Naive B cell (primary cell): ENCODE data around the gene DUS3L. TPM values are rescaled to one million over a fixed set of nuclear protein-coding genes. Genes with fewer than 3 reads are reported as not detected.
A peak's percentile ranks its signal among the peaks of the same experiment; 100 is the strongest.

Experiments
- ATAC-seq, 2 donors: fragments of 150-1000 bp; cut with Tn5 transposase; 2 replicates each; pipeline ENCODE4 v1.10.0; 2021; ENCODE audit warnings: low read depth in 2 of 2, mild to moderate bottlenecking in 2 of 2, moderate library complexity in 2 of 2
- DNase-seq: peaks from one replicate; pipeline ENCODE4 v3.0.0; 2022
- H3K27ac Mint-ChIP-seq, 6 donors: one replicate each; pipeline ENCODE4 v1.8.0; 2020 to 2022; ENCODE audit warnings: mild to moderate bottlenecking in 6 of 6, mixed read lengths in 6 of 6, moderate library complexity in 5 of 6, inconsistent platforms in 2 of 6
- H3K27me3 Mint-ChIP-seq, 3 donors: one replicate each; pipeline ENCODE4 v1.8.0; 2021 to 2022; ENCODE audit warnings: mixed read lengths in 3 of 3, mild to moderate bottlenecking in 1 of 3
- H3K36me3 Mint-ChIP-seq, 2 donors: one replicate each; pipeline ENCODE4 v1.8.0; 2020 to 2022; ENCODE audit warnings: mixed read lengths in 2 of 2, inconsistent platforms in 1 of 2, mild to moderate bottlenecking in 1 of 2
- H3K4me1 Mint-ChIP-seq, 3 donors: one replicate each; pipeline ENCODE4 v1.8.0; 2020 to 2022; ENCODE audit warnings: mixed read lengths in 3 of 3, inconsistent platforms in 1 of 3, mild to moderate bottlenecking in 1 of 3, moderate library complexity in 1 of 3
- H3K4me3 Mint-ChIP-seq, 8 donors: one replicate each; pipeline ENCODE4 v1.8.0; 2020 to 2022; ENCODE audit warnings: mild to moderate bottlenecking in 8 of 8, mixed read lengths in 8 of 8, moderate library complexity in 8 of 8, inconsistent platforms in 2 of 8
- H3K9me3 Mint-ChIP-seq, 7 donors: one replicate each; pipeline ENCODE4 v1.8.0; 2020 to 2022; ENCODE audit warnings: mixed read lengths in 7 of 7, mild to moderate bottlenecking in 5 of 7, inconsistent platforms in 2 of 7, moderate library complexity in 1 of 7
- polyA plus RNA-seq, 6 donors: library from polyadenylated mRNA; unstranded; fragments of 300-500 nt; fragmentation: Illumina TruSeq; gene quantifications; one replicate each; pipeline ENCODE4 v1.2.3, GENCODE V29; 2021; ENCODE audit warnings: low read depth in 6 of 6

DUS3L gene
- polyA plus RNA-seq, 6 donors from 2014 or later: 27.1 to 45.2 (median 35.5) TPM

DNA sequence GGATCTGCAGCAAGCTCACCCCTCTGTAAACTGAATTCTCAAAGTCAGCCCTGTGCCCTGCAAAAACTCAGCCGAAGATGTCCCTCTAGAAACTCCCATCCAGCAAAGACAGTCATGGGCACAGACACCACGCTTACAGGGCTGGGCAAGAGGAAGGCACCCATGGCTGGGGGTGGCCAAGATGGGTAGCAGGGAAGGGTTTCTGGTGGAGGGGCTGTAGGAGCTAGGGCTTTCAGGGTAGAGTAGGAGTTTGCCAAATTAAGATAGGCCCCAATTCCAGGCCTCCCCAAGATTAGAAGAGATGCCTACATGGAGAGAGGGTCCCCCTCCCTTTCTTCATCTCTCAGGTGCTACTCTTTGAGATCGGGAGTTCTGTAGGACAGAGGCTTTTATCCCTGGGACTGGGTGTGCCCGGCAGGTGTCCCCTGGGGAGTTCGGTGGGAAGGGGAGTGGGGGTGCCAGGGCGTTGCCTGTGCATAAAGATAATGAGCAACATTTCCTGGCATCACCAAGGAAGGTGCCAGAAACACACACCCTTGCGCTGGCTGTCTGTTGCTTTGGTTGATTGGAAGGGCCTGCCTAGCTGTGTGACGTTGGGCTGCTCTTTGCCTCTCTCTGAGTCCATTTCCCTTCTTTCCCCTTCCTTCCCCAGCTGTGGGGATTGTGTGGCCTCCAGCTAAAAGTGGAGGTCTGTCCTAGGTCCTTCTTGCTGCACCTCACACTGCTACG, 23.3 kb upstream of the DUS3L start:
- no peak for DNase-seq
- Mint-ChIP-seq H3K27ac (no peak overlapping the region), H3K9me3 (peaks cover 0 to 2% (median 0%) of the 10 kb centered on the region in 7 donors), H3K4me1 (peaks cover 0 to 6% (median 0%) of the 10 kb centered on the region in 3 donors), H3K4me3 (no peak overlapping the region), H3K36me3 (no peaks in the 10 kb centered on the region), H3K27me3 (peaks cover 3 to 26% (median 24%) of the 10 kb centered on the region in 3 donors)
- ATAC-seq: no peak

GRCh38 chr19:5811117-5811516, 20.2 kb upstream of the DUS3L start:
- no peak for ATAC-seq
- no peak overlapping the region for H3K4me3 Mint-ChIP-seq
- H3K27me3 Mint-ChIP-seq: peaks cover 0 to 10% (median 0%) of the 10 kb centered on the region in 3 donors
- DNase-seq: no peak
- H3K4me1 Mint-ChIP-seq: peaks cover 0 to 3% (median 0%) of the 10 kb centered on the region in 3 donors
- H3K9me3 Mint-ChIP-seq: peaks cover 0 to 2% (median 0%) of the 10 kb centered on the region in 7 donors
- H3K36me3 Mint-ChIP-seq: no peaks in the 10 kb centered on the region
- no peak overlapping the region for H3K27ac Mint-ChIP-seq

GRCh38 chr19:5809469-5809868, 18.5 kb upstream of the DUS3L start:
- no peak overlapping the region for H3K4me3 Mint-ChIP-seq
- ATAC-seq: no peak
- H3K27me3 Mint-ChIP-seq: peaks cover 0 to 4% (median 0%) of the 10 kb centered on the region in 3 donors
- H3K4me1 Mint-ChIP-seq: peaks cover 1 to 5% (median 1%) of the 10 kb centered on the region in 3 donors
- no peak overlapping the region for H3K27ac Mint-ChIP-seq
- no peak for DNase-seq
- no peaks in the 10 kb centered on the region for H3K36me3 Mint-ChIP-seq
- H3K9me3 Mint-ChIP-seq: no peaks in the 10 kb centered on the region

GRCh38 chr19:5809053-5809452, 18.1 kb upstream of the DUS3L start:
- Mint-ChIP-seq H3K27me3 (peaks cover 0 to 6% (median 0%) of the 10 kb centered on the region in 3 donors), H3K4me1 (peaks cover 6 to 9% (median 6%) of the 10 kb centered on the region in 3 donors), H3K27ac (no peak overlapping the region), H3K36me3 (no peaks in the 10 kb centered on the region), H3K4me3 (no peak overlapping the region), H3K9me3 (no peaks in the 10 kb centered on the region)
- no peak for ATAC-seq
- DNase-seq: no peak

DNA sequence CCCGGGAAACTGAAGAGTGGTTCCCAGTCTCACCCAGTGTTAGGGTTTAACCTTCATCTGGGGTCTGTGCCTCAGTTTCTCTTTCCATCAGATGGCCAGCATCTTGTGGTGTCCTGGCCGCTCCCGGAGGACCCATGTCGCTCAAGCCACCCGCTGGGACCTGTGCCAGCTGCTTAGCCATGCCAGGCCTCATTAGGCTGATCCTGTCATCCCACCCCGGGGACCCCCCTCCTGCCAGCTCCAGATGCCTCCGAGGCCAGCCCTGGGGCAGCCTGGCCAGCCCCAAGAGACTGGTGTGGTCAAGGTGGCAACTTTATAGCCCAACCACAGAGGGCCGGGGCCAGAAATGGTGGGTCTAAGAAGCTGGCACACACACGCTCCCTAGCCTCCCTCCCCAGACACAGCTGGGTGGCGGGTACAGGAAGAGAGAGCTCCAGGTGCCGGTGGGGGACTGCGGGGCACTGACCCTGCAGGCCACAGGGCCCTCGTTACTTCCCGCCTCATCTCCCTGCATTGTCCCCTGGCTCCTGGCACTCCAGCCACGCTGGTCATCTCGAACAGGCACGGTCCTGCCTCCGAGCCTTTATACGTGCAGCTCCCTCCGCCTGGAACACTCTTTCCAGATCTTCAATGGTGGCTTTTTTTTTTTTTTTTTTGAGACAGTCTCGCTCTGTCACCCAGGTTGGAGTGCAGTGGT, 17.3 kb upstream of the DUS3L start:
- Mint-ChIP-seq H3K36me3 (no peaks in the 10 kb centered on the region), H3K4me1 (peaks cover 7 to 16% (median 13%) of the 10 kb centered on the region in 3 donors), H3K9me3 (no peaks in the 10 kb centered on the region), H3K27ac (no peak overlapping the region), H3K27me3 (peaks cover 0 to 14% (median 0%) of the 10 kb centered on the region in 3 donors), H3K4me3 (peak overlapping the region in 1 of 8 donors; percentile 3)
- ATAC-seq: no peak
- no peak for DNase-seq

DNA sequence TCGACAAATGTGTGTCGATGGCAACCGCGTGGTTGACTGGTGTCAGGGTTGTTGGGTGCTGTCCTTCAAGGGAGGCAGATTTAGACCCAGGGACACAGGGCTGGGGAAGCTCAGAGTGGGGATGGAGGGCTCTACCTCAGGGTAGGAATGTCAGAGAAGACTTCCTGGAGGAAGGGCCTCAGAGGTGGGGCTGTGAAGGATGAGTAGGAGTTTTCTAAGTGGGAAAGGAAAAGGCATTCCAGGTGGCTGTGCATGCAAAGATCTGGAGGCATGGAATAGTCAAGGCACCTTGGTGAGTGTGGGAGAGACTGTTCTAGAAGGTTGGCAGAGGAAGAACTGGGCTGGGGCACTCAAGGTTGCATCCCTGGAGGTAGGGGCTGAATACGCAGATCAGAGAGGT, 15.9 kb upstream of the DUS3L start:
- Mint-ChIP-seq H3K4me3 (peak overlapping the region in 3 of 8 donors; percentile 29 to 36 (median 29)), H3K9me3 (no peaks in the 10 kb centered on the region), H3K36me3 (no peaks in the 10 kb centered on the region), H3K4me1 (peaks cover 13 to 25% (median 15%) of the 10 kb centered on the region in 3 donors), H3K27me3 (peaks cover 0 to 28% (median 10%) of the 10 kb centered on the region in 3 donors), H3K27ac (peak overlapping the region in 1 of 6 donors; percentile 92)
- ATAC-seq (no peak), DNase-seq (no peak)

DNA sequence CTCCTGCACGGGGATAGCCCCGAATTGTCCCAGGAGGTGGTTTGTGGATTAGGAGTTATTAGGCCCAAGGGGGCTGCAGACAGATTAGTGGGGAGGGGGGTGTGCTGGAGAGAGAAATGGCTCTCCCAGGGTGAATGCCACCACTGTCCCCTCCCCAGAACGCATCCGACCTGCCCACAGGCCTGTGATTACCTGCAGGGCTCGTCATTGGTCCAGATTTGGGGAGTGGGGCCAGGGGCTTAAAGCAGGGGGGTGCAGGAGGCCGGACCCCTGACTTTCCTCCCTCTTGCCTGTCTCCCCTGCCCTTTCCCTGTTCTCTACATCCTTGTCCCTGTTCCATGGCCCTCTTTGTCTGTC, 15.1 kb upstream of the DUS3L start:
- DNase-seq (no peak), ATAC-seq (no peak)
- Mint-ChIP-seq H3K36me3 (no peaks in the 10 kb centered on the region), H3K4me3 (peak overlapping the region; percentile 32 to 83 (median 56)), H3K27me3 (peaks cover 0 to 33% (median 15%) of the 10 kb centered on the region in 3 donors), H3K27ac (peak overlapping the region in 3 of 6 donors; percentile 49 to 80 (median 54)), H3K4me1 (peaks cover 16 to 28% (median 19%) of the 10 kb centered on the region in 3 donors), H3K9me3 (no peaks in the 10 kb centered on the region)

- DNase-seq (peak; percentile 45), ATAC-seq (peak; percentile 21 to 24)
- H3K27ac Mint-ChIP-seq: peak overlapping the region in 2 of 6 donors; percentile 54 to 80
- H3K4me1 Mint-ChIP-seq: peaks cover 16 to 28% (median 19%) of the 10 kb centered on the region in 3 donors
- H3K36me3 Mint-ChIP-seq: no peaks in the 10 kb centered on the region
- peak overlapping the region in 7 of 8 donors; percentile 53 to 87 (median 70) for H3K4me3 Mint-ChIP-seq
- no peaks in the 10 kb centered on the region for H3K9me3 Mint-ChIP-seq
- H3K27me3 Mint-ChIP-seq: peaks cover 0 to 38% (median 20%) of the 10 kb centered on the region in 3 donors
Observed at GRCh38 chr19:5805462-5806132, 14.6 kb upstream of the DUS3L start.

- Mint-ChIP-seq H3K4me3 (peak within 1 kb of the TSS; percentile 70 to 88 (median 79)), H3K9me3 (no peaks in the 10 kb centered on the region), H3K4me1 (peaks cover 16 to 28% (median 19%) of the 10 kb centered on the region in 3 donors), H3K27me3 (peaks cover 0 to 47% (median 25%) of the 10 kb centered on the region in 3 donors), H3K36me3 (no peaks in the 10 kb centered on the region), H3K27ac (peak within 1 kb of the TSS; percentile 28 to 96 (median 88))
- ATAC-seq (peak; percentile 49 to 53), DNase-seq (no peak)
Observed at GRCh38 chr19:5804516-5805461, 13.8 kb upstream of the DUS3L start, which contains the start of gene NRTN. TSS of gene NRTN (plus strand) at chr19:5805067. CDS start at chr19:5824166, 19,099 bp downstream.

- DNase-seq: peak; percentile 85
- peaks cover 7 to 55% (median 33%) of the 10 kb centered on the region in 3 donors for H3K27me3 Mint-ChIP-seq
Observed at GRCh38 chr19:5803752-5804515, 13.0 kb upstream of the DUS3L start.

GRCh38 chr19:5803441-5803751, 12.4 kb upstream of the DUS3L start:
- Mint-ChIP-seq H3K4me3 (peak overlapping the region; percentile 44 to 88 (median 72)), H3K27ac (peak overlapping the region in 1 of 6 donors; percentile 32), H3K9me3 (no peaks in the 10 kb centered on the region), H3K27me3 (peaks cover 9 to 60% (median 38%) of the 10 kb centered on the region in 3 donors), H3K4me1 (peaks cover 16 to 28% (median 19%) of the 10 kb centered on the region in 3 donors), H3K36me3 (no peaks in the 10 kb centered on the region)
- no peak for DNase-seq
- ATAC-seq: no peak

More at GRCh38 chr19:5803752-5804515, 13.0 kb upstream of the DUS3L start:
- Mint-ChIP-seq H3K36me3 (no peaks in the 10 kb centered on the region), H3K4me3 (peak overlapping the region; percentile 70 to 88 (median 79)), H3K9me3 (no peaks in the 10 kb centered on the region), H3K4me1 (peaks cover 16 to 28% (median 19%) of the 10 kb centered on the region in 3 donors), H3K27ac (peak overlapping the region; percentile 28 to 96 (median 88))
- ATAC-seq: peak; percentile 86 to 89
